DOHH2 (cell line): Measurements from ENCODE around the gene C2orf78.

Experiments
- CTCF ChIP-seq: fragments of 200-600 bp; sonication (generic); IDR thresholded peaks from one replicate; pipeline ENCODE4 v1.5.1; 2014; ENCODE audit warnings: antibody characterized with exemption, mild to moderate bottlenecking, low read depth, low read length; ENCODE audit not compliant: poor library complexity, severe bottlenecking
- EZH2phosphoT487 ChIP-seq: fragments of 200-600 bp; sonication (generic); IDR thresholded peaks from 2 replicates; pipeline ENCODE4 v1.6.1; 2017; ENCODE audit warnings: borderline replicate concordance, mild to moderate bottlenecking, antibody characterized with exemption, low read length, moderate library complexity, mixed read lengths

DNA sequence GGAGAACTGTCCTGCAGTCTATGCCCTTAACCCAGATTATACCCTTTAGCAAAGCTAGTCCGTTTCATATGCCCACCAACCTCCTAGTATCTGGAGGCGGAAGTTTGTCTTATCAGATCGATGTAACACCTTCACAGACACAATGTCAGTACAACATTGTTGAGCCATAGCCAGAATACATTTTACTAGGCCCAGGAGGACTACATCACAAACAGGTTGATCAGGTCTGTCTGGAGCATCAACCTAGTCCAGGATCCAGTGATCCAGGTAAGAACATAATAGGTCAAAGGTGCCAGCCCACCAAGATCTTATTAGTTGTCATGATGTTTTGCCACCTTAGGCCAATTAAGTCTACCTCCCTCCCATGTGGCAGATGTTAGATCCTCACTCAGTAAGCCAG, 44.9 kb upstream of the C2orf78 start:
- TF ChIP-seq CTCF (no peak), EZH2phosphoT487 (no peak)
